NCI-H2107 (cell line): ENCODE results near the gene TTC7B.

Source experiments
- DNase-seq: peaks from one replicate; lab custom pipeline; 2025; lab: John Stamatoyannopoulos, UW

Gene TTC7B

DNA sequence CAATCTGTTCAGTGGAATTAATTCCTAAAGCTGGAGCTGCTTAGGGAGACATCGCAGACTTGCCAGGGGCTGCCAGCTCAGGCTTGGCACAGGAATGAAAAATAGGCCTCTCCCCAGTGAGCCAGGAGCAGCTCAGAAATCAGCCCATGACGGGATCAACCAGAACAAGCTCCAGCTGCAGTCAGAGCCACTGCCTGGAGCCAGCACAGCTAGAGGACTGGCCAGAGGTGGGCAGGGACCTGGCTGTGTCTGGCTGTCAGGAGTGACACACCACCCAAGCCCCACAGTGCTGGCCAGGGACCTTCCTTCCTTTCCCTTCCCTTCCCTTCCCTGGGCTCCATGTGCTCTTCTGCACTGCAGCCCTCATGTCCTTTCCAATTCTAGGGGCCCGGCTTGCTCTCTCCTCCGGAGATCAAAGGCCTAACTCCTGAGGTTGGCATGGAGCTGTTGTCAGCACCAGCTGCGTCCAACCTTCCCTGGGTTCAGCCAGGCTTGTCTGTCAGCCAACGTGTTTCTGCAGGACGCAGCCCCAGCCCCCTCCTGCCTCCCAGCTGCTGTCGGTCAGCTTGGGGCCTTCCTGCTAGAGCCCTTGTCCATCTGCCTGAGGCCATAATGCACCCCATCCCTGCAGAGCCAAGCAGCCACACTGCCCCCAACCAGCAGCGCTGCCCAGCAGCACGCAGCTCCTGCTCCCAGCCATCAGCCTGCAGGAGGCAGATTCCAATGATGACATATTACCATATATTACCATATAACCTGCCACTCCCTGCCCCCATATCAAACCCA is 270.1 kb downstream of the TTC7B start:
- no peak for DNase-seq

DNA sequence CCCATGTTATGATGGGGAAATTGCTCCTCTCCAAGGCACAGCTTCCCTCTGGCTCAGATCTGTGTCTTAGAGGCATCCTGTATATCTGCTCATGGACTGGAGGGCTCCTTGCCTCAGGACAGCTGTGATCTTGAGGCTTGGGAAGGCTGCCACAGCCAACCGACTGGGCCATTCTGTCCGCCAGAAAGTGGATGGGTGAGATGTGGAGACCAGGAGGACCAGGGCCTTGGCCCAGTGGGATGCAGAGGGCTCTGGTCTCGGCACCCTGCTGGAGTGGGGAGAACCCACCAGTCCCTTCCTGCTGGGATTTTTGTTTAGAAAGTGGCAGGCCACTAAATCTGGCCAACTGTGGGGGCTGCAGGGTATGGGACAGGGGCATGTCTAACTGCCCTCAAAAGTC is 270.8 kb downstream of the TTC7B start:
- DNase-seq: no peak

DNA sequence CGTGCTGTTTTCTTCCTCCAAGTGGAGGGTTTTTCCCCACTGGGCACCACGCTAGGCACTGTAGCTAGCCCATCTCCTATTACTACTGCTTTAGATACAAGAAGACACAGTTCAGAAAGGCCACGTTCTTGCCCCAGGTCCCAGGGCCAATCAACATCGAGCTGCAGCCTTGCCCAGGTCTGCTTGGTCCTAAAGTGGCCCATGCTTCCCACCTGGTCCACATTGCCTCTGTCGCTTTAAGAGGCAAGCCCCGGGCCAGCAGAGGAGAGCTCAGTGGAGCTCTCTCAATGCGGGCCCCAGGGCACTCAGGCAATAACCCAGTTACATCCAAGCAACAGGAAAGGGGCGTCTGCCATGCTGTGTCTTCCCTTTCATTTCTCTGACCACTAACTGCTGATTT is 271.3 kb downstream of the TTC7B start:
- DNase-seq: no peak

DNA sequence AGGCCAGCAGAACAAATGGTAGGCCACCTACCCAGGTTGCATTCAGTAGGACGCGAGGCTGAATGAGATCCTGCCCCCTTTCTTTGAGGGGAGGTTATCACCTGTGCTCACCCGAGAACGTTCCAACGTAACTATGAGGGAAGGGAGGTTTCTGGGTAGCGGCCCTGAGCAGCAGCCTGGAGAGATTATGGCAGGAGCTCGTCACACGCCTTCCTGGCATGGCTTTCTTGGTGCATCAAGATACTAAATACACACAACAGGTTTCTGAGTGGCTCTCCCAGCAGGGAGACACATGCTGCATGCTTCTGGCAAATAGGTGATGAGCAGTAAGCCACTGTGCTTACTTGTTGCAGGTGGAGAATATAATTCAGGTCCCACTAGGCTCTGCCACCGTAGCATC is 271.7 kb downstream of the TTC7B start:
- peak; percentile 64 for DNase-seq

DNA sequence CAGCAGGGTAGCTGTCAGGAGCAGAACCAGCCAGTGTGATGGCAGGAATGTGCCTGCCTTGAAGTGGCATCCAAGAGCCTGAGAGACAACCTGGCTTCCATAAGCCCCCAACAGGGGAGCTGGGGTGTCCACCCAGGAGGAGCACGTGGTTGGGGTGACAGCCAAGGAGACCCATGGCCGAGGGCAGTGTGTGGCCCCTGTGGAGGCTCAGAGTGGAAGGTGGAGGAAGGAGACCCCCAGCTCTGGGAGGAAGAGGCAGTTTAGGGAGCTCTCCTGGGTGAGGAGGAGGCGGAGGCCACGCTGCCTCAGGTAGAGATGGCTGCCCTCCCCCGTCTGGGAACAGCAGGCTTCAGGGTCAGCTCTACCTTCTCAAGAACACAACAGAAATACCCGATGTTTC is 272.4 kb downstream of the TTC7B start:
- no peak for DNase-seq

DNA sequence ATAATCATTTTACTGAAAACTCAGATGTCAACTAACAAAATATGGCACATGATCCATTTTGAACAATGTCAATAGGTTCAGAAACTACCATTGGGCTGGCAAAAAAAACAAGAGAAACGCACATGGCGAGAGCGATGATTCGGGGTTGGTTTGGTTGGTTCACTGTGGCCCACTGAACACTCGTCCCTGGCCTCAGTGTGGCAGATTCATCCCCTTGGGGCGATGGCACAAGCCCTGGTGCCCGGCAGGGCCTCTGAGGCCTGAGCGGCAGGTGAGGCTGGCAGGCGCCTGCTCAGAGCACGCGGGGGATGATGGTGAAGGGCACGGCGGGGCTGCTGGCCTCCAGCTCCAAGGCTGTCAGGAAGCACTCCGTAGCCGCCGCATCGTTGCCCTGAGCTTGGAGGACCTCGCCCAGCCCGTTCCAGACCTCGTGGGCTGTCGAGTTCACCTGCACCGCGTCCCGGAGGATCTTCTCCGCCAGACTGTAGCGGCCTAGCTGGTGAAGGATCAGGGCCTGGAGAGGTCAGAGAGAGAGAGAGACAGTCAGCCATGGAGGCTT is 275.1 kb downstream of the TTC7B start:
- no peak for DNase-seq

DNA sequence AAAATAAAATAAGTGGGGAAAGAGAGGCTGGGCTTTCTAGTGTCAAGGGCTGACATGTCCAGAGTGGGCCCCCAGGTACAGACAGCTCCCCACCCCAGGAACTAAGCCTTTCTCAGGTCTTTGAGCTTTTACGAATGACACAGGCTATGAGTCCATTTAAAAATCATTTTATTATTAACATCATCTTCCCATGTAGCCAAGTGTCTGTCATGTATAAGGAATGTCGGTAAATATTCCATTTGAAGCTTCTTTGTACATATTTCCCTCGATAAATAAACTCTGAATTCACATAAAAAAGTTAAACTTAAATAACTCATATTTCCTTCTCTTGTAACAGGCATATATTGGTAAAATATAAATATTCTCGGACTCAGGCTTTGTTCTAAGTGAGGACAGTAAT is 275.8 kb downstream of the TTC7B start:
- DNase-seq: no peak

DNA sequence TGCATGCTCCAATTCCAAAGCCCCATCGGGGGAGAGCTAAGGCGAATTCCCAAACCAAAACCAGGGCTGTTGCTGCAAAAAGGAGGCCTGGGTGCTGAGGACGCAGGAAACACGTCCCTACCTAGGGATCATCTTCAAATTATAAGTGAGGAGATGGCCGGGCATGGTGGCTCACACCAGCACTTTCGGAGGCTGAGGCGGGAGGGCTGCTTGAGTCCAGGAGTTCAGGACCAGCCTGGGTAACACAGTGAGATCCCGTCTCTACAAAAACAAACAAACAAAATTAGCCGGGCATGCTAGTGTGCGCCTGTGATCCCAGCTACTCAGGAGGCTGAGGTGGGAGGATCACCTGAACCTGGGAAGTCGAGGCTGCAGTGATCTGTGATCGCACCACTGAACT is 276.2 kb downstream of the TTC7B start:
- DNase-seq: no peak

DNA sequence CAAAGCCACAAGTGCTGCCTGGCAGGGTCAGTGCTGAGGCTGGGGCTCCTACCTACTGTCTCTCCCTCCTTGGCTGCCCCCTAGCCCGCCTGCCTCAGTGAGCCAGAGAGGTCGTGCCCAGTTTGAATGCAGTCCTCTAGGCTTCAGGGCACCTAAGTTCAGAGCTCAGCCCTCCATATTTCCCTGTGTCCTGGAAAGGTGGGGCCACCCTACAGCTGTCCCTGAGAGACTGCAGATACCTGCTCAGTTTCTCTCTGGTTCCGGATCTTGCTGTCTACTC is 276.8 kb downstream of the TTC7B start:
- DNase-seq: no peak

DNA sequence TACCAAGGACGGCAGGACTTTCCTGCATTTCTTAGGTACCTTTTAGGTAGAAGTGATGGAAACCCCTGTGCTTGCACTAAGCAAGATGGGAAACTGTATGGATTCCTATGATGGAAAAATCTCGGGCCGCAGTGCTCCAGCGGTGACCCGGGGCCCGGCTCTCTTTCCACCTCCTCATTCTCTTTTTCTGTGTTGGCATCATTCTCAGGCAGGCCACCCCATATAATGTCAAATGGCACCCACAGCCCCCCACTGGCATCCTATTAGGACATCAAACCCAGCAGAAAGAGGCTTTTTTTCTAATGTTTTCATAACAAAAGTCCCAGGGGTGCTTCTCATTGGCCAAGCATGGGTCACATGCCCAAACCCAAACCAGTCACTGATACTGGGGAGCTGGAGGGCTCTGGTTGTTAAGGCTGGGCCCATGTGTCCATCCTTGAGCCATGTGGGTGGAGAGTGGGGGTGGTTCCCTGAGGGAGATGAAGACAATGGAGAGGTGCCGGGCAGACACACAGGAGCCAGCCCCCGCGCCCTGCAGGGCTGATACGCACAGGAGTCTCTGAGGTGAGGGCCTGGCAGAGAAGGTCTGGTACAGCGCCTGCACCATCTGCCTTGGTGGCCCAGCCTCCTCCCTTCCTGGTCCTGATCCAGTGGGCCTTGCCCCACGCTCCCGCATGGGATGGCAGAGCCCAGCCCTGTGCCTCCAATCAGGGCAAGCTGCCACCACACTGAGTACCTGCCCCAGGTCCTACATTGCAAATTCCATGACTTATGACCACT is 277.3 kb downstream of the TTC7B start:
- DNase-seq: no peak

DNA sequence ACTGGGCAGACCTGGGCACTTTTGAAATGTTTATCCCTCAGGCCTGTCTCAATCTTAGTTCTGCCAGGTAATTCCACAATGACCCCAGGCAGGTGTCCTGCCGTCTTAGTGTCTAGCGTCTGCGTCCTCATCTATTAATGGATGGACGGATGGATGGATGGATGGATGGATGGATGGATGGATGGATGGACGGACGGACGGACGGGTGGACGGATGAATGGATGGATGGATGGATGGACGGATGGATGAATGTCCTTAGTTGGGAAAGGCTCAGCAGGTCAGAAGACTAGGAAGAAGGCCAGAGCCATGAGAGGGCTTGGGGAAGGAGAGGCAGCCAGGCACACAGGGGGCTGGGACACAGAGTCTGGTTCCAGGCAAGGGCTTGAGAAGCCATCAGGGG is 278.1 kb downstream of the TTC7B start:
- no peak for DNase-seq

DNA sequence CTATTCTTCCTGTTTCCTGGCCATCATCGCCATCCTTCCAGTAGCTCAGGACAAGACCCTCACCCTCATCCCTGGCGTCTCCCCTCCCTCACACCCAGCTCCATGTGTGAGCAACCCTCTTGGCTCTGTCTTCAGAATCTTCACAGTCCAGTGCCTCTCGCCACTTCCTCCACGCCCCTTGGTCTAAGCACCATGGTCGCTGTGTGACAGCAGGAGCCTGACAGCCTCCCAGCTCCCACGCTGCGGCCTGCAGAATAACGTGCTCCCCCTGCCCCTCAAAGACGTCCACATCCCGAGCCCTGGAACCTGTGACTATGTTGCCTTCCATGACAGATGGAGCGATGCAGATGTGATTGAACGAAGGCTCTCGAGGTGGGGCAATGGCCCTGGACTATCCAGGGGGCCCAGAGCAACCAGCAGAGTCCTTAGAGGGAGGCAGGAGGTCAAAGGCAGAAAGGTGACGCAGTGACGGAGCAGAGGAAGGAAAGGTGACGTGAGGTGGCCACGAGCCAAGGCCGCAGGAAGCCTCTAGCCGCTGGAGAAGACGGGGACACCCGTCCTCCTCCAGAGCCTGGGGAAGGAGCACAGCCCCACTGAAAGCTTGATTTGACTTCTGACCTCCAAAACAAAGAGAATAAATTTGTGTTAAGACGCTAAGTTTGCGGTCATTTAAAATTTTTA is 279.6 kb downstream of the TTC7B start:
- no peak for DNase-seq

DNA sequence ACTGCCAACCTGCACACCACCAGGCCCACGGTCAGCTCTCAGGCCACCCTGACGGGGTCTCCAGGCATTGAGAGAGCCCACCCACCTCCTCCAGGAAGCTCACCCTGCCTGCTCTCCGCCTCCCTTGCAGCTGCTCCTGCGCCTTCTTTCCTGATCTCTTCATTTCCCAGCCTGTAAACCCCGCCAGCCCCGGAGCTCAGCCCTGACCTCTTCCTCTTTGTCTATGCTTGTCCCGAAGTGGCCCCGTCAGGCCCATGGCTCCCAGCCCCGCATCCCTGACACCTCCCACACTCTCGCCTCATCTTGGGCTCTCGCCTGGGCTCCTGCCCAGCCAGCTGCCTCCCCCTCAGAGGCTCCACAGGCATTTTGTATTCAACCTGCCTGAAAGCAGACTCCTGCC is 280.1 kb downstream of the TTC7B start:
- DNase-seq: no peak

DNA sequence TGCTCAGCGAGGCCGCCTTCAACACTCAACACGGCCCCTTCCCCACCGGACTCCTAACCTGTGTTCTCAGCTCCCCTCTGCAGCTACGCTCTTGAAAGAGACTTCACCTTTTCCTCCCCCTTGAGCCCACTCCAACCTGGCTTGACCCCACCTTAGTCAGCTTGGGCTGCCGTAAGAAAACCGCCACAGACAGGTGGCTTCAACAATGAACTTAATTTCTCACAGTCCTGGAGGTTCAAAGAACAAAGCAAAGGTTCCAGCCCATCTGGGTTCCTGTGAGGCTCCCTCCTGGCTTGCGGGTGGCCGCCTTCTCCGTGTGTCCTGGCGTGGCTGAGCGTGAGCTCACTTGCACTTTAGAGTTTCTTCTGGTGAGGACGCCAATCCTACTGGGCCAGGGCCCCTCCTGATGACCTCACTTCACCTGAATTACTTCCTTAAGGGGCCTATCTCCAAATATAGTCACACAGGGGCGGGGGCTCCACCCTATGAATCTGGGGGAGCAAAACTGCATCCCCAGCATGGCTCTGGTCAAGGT is 280.6 kb downstream of the TTC7B start:
- no peak for DNase-seq

DNA sequence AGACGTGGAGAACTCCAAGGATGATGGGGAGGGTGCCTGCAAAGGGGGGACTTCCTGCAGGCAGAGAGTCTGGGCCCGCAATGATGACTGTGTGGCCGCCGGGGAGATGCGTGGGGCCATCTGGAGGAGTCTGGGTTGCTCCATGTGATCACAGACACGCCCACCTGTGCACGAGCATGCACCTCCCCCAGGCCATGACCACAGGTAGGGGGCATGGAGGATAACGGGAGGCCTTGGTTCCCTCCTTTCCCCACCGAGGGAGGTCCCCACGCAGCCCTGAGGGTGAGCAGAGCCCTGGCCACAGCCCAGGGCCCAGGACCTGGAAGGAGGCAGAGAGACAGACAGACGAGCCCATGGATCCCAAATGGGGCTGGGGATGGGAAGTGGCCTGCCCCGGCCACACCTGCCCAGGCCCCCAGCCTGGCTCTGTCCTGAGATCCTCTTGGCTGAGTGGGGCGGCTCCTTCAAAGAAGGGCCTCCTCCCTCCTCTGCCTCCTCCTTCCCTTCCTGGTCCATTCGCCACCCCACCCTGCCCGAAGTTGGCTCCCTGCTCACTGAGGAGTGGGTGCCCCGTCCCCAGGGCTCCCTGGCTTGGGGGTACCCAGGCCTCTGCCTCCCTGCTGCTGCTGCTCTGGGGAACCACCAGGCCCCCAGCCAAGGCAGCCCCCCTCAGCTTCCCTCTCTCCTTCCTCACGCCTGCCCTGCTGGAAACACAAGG is 281.2 kb downstream of the TTC7B start:
- no peak for DNase-seq

DNA sequence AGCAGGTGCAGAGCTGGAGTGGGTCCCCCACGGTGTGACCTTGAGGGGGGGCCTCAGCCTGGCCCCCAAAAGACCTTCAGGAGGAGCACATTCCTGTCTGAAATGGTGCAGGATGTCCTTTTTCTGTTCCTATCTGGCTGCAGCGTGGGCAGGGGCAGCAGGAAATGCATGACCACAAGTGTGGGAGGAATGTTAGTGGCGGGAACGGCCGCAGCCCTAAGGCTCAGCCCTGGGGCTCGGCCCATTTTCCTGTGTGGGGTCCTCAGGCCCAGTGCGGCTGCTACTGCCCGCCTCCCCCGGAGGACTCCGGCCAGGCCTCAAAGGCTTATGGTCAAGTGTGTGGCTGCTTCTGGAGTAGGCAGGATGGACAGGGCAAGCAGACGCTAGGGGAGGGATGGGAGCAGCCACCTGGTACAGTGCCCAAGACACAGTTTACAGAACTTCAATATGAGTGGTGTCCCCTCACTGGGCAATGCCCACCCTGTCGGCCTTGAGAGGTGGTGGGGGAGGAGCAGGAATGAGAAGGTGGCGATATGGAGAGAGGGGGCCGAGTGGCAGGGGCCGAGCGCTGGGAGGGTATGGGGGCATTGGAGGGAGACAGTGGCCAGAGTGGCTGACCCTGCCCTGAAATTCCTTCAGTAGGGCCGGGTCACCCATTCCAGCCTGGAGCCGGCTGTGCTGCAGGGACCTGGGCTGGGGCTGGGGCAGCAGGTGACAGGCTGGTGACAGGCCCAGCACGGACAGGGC is 282.0 kb downstream of the TTC7B start:
- DNase-seq: no peak

DNA sequence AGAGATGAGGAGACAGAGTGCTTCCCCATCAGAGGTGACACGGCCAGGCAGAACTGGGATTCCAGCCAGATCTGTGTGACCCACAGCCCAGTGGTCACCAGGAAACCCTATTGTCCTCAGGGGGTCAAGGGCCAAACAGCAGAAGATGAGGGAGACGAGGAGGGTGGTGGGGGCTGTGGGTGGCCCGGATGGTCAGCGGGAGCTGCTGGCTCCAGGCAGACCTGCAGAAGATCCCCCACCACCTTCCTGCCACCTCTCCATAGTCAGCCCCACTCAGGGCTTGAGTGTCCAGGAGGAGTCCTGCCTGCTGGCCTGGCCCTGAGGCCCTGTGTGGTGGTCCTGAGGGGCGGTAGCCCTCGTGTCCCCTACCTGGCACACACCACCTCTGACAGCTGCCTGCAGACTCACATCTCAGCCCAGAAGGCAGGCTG is 282.6 kb downstream of the TTC7B start:
- no peak for DNase-seq

DNA sequence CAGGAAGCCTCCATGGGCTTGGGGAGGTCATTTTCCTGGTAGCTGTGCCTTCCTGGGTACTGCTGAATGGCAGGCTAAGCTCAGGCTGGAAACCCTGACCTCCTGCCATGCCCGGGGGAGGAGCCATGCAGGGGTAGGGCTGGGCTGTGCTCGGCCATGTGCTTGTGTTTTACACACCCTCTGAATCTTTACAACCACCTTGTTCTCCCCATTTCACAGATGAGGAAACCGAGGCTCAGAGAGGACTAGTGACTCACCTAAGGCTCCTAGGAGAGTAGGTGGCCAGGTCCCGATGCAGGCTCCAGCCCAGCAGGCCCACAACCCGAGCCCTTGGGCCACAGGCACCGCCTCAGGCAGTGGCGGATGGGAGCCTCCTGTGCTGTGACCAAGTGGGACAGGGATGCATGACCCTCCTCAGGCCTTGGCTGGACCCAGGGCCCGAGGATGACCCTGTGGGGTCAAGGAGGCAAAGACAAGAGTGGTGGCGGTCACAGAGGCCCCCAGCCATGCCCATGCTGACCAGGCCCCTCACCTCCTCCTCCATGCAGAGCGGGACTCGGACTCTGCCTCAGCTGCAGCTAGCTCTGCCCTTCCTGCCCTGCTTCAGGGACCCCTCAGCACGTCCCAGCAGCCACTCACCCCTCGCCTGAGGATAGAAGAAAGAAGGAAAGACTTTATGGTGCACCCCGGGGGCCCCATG is 283.3 kb downstream of the TTC7B start:
- DNase-seq: no peak

DNA sequence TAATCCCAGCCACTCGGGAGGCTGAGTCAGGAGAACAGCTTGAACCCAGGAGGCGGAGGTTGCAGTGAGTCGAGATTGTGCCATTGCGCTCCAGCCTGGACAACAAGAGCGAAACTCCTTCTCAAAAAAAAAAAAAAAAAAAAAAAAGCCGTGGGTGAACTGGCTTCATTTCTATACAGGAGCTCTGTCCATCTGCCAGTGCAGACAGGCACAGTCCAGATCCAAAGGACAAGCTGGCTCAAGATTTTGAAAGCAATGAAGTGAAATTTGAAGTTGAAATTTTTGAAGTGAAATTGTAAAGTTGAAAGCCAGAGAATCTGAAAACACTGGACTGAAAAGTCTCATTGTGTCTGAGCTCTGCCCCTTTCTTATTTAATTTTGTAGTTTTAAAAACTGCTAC is 284.7 kb downstream of the TTC7B start:
- DNase-seq: no peak

DNA sequence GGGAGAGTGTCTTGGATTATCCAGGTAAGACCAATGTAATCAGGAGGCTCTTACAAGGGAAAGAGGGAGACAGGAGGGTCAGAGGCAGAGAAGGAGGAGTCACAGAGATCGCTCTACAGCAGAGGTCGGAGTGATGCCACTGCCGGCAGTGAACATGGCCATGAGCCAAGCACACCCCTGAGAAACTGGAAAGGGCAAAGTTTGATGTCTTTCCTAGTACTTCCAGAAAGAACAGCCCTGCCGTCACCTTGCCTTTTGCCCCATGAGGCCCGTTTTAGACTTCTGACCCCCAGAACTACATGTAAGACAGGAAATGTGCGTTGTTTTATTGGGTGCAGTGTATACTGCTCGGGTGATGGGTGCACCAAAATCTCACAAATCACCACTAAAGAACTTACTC is 285.7 kb downstream of the TTC7B start:
- DNase-seq: no peak

DNA sequence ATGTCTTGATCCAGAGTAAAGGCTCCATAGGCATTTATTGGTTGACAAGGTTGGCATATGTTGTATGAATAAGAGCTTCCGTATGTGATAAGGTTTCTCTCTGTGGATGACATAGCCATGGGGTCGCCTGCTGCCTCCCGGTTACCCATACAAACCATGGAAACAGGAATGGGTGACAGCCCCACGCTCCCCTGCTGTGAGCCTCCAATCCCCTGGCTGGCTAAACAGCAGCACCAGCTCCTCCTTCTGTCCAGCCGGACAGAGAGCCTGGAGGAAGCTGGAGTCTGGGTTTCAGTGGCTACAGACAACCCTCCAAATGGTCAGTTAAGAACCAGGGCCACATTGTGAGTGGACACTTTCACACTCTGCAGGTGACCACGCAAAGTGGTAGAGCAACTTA is 288.3 kb downstream of the TTC7B start:
- DNase-seq: no peak
